Brain pericyte (primary cell): ENCODE data around the gene PLOD3.
"Not testable (repeated sequence)": the region's sequence is repeated elsewhere in the genome, so short reads cannot be mapped to it uniquely, and the experiment has no call there.

Experiments used
- DNase-seq: peaks from one replicate; pipeline ENCODE4 v3.0.0-alpha.2; 2012; ENCODE audit warnings: low read depth, low spot score

The PLOD3 gene

GRCh38 chr7:101217388-101218235 is at the start of gene PLOD3, which contains the start of gene ZNHIT1:
PLOD3 (minus strand) TSS chr7:101217581; CDS start chr7:101217274, 307 bp downstream.
ZNHIT1 (plus strand) TSS chr7:101218165; CDS start chr7:101218196, 31 bp downstream.
- DNase-seq, result peak; percentile 91

GRCh38 chr7:101265622-101266516 is 48.5 kb upstream of the PLOD3 start:
- DNase-seq, result no peak

GRCh38 chr7:101264102-101264706 is 46.8 kb upstream of the PLOD3 start:
- DNase-seq, result not testable (repeated sequence)

GRCh38 chr7:101258243-101258731 is 40.9 kb upstream of the PLOD3 start:
- no peak for DNase-seq

- DNase-seq, result no peak
These were observed 38.4 kb upstream of the PLOD3 start for GRCh38 chr7:101255796-101256195.

- not testable (repeated sequence) for DNase-seq
These were observed 35.8 kb upstream of the PLOD3 start for GRCh38 chr7:101253199-101253598.

GRCh38 chr7:101251871-101252659 is 34.7 kb upstream of the PLOD3 start:
- DNase-seq, result peak; percentile 91

- DNase-seq, result no peak
These were observed 32.9 kb upstream of the PLOD3 start for GRCh38 chr7:101250324-101250723.

GRCh38 chr7:101248276-101248675 is 30.9 kb upstream of the PLOD3 start:
- DNase-seq, result no peak

GRCh38 chr7:101245147-101245668 is 27.8 kb upstream of the PLOD3 start:
- DNase-seq, result no peak

GRCh38 chr7:101244375-101245146 is 27.2 kb upstream of the PLOD3 start, which contains the start of gene FIS1:
FIS1 (minus strand) TSS chr7:101245081; CDS start chr7:101245004, 77 bp downstream.
- DNase-seq, result peak; percentile 76

GRCh38 chr7:101243646-101244374 is 26.4 kb upstream of the PLOD3 start:
- DNase-seq, result no peak

GRCh38 chr7:101241443-101242349 is 24.3 kb upstream of the PLOD3 start:
- DNase-seq, result no peak

GRCh38 chr7:101241015-101241363 is 23.6 kb upstream of the PLOD3 start:
- no peak for DNase-seq

GRCh38 chr7:101240226-101241014 is 23.0 kb upstream of the PLOD3 start:
- no peak for DNase-seq

GRCh38 chr7:101239951-101240220 is 22.5 kb upstream of the PLOD3 start:
- DNase-seq, result no peak

GRCh38 chr7:101239191-101239950 is 22.0 kb upstream of the PLOD3 start:
- no peak for DNase-seq
